Ovary (tissue), 3 donors: ENCODE measurements around the gene CHST14.

ENCODE experiments used
- EP300 ChIP-seq: sonication (generic); formaldehyde crosslinking; IDR thresholded peaks from one replicate; pipeline ENCODE4 v1.6.1; 2017; ENCODE audit warnings: antibody characterized with exemption
- POLR2A ChIP-seq: fragments of 450-650 bp; IDR thresholded peaks from one replicate; pipeline ENCODE4 v1.6.1; 2017; ENCODE audit warnings: antibody characterized with exemption, mild to moderate bottlenecking, moderate library complexity
- TF ChIP-seq, protein P1 (sequence below), 3 donors: fragments of 450-650 bp in 2 of 3; fragments of 200-600 bp in 1 of 3; IDR thresholded peaks; one replicate each; pipeline versions ENCODE4 v1.5.1 to v1.8.0; 2016 to 2022; ENCODE audit warnings: antibody characterized with exemption in 3 of 3, mild to moderate bottlenecking in 1 of 3
- donor health status: DM: no; HTN: no; CAD: no.

GRCh38 chr15:40448354-40448753 is 22.4 kb upstream of the CHST14 start:
- TF ChIP-seq EP300: no peak
- TF ChIP-seq, protein P1, sequence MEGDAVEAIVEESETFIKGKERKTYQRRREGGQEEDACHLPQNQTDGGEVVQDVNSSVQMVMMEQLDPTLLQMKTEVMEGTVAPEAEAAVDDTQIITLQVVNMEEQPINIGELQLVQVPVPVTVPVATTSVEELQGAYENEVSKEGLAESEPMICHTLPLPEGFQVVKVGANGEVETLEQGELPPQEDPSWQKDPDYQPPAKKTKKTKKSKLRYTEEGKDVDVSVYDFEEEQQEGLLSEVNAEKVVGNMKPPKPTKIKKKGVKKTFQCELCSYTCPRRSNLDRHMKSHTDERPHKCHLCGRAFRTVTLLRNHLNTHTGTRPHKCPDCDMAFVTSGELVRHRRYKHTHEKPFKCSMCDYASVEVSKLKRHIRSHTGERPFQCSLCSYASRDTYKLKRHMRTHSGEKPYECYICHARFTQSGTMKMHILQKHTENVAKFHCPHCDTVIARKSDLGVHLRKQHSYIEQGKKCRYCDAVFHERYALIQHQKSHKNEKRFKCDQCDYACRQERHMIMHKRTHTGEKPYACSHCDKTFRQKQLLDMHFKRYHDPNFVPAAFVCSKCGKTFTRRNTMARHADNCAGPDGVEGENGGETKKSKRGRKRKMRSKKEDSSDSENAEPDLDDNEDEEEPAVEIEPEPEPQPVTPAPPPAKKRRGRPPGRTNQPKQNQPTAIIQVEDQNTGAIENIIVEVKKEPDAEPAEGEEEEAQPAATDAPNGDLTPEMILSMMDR (IDR thresholded peaks at IDR 0.05): no peak
- TF ChIP-seq POLR2A: no peak
